ENCODE measurements around the gene MAT2A.

MAT2A gene

DNA sequence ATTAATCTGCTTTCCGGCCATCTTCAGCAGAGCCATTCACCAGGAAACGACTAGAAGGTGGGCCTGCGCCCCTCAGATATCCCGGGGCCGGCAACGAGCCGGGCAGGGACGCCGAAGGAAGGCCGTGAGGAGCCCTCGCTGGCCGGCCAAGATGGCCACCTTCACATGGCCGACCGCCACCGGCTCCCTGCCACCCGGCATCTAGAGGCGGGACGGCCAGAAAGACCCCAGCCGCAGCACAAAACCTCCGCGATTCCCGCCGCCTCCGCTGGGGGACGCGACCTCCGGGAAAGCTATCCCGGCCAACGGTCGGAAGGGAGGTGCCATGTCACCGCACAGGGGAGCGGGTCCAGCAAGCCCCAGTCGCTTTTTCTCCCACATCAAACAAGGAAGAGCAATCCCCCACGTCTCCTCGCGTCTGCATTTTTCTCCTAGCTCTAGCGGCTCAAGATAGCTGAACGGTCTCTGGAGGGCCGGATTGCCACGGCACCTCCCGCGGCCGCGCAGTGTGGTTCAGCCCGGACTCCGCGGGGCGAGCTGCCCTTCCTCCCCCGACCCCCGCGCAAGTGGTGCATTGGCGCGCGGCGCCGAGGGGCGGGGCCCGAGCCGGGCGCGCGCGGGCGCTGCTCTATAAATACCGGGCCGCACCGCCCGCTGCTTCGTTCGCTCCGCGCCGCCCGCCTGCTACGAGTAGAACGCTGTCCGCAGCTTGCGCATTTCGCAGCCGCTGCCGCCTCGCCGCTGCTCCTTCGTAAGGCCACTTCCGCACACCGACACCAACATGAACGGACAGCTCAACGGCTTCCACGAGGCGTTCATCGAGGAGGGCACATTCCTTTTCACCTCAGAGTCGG is at the start of gene MAT2A:
MAT2A (plus strand) TSS at position 662 of the 854 bp plus-strand sequence; CDS start at position 782, 120 bp downstream.
- Histone ChIP-seq H3K27ac (ENCODE audit: poor library complexity, severe bottlenecking) (peak within 1 kb of the TSS; percentile 86), H3K36me3 (ENCODE audit: low read depth) (peaks cover 47% of the 10 kb centered on the region), H3K4me1 (ENCODE audit: insufficient read depth, poor library complexity, severe bottlenecking) (peaks cover 32% of the 10 kb centered on the region), H3K4me3 (ENCODE audit: severe bottlenecking) (peak within 1 kb of the TSS; percentile 97), H3K27me3 (ENCODE audit: insufficient read depth, poor library complexity, severe bottlenecking) (no peaks in the 10 kb centered on the region), H3K9me3 (ENCODE audit: severe bottlenecking) (no peaks in the 10 kb centered on the region)
- TF ChIP-seq, protein P1, sequence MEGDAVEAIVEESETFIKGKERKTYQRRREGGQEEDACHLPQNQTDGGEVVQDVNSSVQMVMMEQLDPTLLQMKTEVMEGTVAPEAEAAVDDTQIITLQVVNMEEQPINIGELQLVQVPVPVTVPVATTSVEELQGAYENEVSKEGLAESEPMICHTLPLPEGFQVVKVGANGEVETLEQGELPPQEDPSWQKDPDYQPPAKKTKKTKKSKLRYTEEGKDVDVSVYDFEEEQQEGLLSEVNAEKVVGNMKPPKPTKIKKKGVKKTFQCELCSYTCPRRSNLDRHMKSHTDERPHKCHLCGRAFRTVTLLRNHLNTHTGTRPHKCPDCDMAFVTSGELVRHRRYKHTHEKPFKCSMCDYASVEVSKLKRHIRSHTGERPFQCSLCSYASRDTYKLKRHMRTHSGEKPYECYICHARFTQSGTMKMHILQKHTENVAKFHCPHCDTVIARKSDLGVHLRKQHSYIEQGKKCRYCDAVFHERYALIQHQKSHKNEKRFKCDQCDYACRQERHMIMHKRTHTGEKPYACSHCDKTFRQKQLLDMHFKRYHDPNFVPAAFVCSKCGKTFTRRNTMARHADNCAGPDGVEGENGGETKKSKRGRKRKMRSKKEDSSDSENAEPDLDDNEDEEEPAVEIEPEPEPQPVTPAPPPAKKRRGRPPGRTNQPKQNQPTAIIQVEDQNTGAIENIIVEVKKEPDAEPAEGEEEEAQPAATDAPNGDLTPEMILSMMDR (IDR thresholded peaks at IDR 0.05; ENCODE audit: poor library complexity, severe bottlenecking) = peak; percentile 80
- ATAC-seq (ENCODE audit: low read depth) (peak; percentile 72), DNase-seq (ENCODE audit: low spot score) (peak; percentile 85)

DNA sequence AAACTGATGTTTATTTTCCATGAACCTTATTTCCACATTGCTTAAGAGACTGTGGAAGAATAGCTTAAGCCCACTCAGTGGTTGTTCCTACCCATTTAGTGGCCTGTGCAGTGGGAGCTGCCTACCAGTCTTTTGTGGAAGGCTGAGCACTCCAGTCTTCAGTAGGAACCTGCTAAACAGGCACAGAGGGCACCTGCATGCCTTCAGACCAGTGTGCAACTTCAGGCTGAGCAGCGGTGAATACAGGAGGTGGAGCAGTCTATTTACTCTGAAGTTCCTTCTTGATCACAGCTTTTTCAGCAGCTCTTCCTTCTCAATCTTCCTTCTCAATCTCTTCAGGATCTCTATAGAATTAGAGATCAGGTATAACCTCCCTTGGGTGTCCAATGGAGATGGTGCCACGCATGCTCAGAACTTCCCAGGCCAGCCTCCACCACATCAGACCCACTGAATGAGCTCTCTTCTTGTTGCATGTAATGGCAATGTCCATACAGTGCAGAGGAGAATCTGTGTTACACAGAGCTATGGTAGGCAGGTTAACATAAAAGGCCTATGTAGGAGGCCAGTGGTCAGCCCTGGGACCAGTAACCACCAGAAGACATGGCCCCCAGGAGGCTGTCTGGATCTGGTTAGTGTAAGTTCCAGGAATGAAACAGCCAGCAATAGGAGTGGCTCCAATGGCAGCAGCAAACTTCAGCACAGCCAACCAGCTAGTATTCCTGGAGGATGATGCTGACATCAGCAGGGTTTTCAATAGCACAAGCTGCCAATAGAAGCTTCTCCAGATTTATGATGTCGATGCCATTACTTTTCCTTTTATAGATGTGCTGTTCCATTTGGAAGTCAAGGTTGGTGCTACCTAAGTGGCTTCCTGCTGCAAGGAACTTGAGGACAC is 47.9 kb upstream of the MAT2A start:
- TF ChIP-seq, protein P1 (IDR thresholded peaks at IDR 0.05; ENCODE audit: poor library complexity, severe bottlenecking) = no peak
- Histone ChIP-seq H3K4me3 (ENCODE audit: severe bottlenecking) (no peak overlapping the region), H3K36me3 (ENCODE audit: low read depth) (no peaks in the 10 kb centered on the region), H3K27me3 (ENCODE audit: insufficient read depth, poor library complexity, severe bottlenecking) (no peaks in the 10 kb centered on the region), H3K4me1 (ENCODE audit: insufficient read depth, poor library complexity, severe bottlenecking) (no peaks in the 10 kb centered on the region), H3K27ac (ENCODE audit: poor library complexity, severe bottlenecking) (no peak overlapping the region), H3K9me3 (ENCODE audit: severe bottlenecking) (no peaks in the 10 kb centered on the region)
- DNase-seq (ENCODE audit: low spot score) = no peak
- ATAC-seq (ENCODE audit: low read depth) = no peak

DNA sequence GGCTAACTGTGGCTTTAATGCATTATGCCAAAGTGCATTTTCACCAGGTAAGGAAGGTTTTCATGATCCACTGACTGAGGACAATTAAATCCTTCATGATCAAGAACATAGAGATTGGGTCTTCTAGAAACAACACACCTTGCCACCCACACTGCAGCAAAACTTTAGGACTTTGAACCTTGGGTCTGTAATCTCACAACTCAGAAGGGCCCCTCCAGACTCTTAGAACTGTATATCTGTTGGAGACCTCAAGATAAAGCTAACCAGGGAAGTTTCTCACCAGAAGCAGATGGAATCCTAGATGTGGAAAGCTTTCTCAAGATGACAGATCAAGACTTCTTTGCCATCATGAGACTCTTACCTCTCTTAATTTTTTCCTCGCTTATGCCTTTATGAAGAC is 42.5 kb upstream of the MAT2A start:
- no peaks in the 10 kb centered on the region for H3K27me3 ChIP-seq (ENCODE audit: insufficient read depth, poor library complexity, severe bottlenecking)
- TF ChIP-seq, protein P1 (IDR thresholded peaks at IDR 0.05; ENCODE audit: poor library complexity, severe bottlenecking) = no peak
- H3K27ac ChIP-seq (ENCODE audit: poor library complexity, severe bottlenecking) = no peak overlapping the region
- no peak for ATAC-seq (ENCODE audit: low read depth)
- H3K36me3 ChIP-seq (ENCODE audit: low read depth) = no peaks in the 10 kb centered on the region
- peaks cover 4% of the 10 kb centered on the region for H3K4me1 ChIP-seq (ENCODE audit: insufficient read depth, poor library complexity, severe bottlenecking)
- no peaks in the 10 kb centered on the region for H3K9me3 ChIP-seq (ENCODE audit: severe bottlenecking)
- no peak for DNase-seq (ENCODE audit: low spot score)
- H3K4me3 ChIP-seq (ENCODE audit: severe bottlenecking) = no peak overlapping the region

DNA sequence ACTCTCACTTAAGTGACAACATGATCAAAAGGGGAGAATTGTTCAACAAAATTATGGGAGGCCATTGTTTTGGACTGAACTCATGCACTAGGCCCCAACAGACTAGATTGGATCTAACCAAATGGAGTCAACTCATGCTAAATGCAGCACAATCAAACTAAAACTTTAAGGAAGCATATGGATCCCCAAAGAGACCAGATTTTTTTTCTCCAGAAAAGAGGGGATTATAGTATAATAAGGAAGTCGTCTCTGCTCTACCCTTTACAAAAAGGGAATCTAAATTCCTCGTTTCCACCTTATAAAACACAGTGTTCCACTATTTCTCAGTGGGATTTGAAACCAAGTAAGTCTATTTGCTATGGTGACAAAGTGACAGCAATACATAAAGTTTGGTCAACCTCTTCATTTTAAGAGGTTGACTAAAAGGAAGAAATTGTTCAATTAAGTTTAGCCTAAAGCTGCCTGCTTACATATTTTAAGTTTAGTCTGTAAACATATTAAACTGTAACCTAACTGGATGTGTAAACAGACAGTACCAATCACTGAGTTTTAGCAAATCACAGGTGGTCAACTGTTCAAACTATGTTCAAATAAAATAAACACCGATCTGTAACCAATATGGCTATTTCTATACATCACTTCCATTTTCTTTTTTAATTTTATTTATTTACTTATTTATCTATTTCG is 40.9 kb upstream of the MAT2A start:
- DNase-seq (ENCODE audit: low spot score) = no peak
- Histone ChIP-seq H3K27me3 (ENCODE audit: insufficient read depth, poor library complexity, severe bottlenecking) (no peaks in the 10 kb centered on the region), H3K27ac (ENCODE audit: poor library complexity, severe bottlenecking) (peak overlapping the region; percentile 77), H3K4me3 (ENCODE audit: severe bottlenecking) (no peak overlapping the region), H3K36me3 (ENCODE audit: low read depth) (no peaks in the 10 kb centered on the region), H3K4me1 (ENCODE audit: insufficient read depth, poor library complexity, severe bottlenecking) (peaks cover 9% of the 10 kb centered on the region), H3K9me3 (ENCODE audit: severe bottlenecking) (no peaks in the 10 kb centered on the region)
- TF ChIP-seq, protein P1 (IDR thresholded peaks at IDR 0.05; ENCODE audit: poor library complexity, severe bottlenecking) = no peak
- ATAC-seq (ENCODE audit: low read depth) = no peak
